ENCODE measurements around the gene MTCL3.

DNA sequence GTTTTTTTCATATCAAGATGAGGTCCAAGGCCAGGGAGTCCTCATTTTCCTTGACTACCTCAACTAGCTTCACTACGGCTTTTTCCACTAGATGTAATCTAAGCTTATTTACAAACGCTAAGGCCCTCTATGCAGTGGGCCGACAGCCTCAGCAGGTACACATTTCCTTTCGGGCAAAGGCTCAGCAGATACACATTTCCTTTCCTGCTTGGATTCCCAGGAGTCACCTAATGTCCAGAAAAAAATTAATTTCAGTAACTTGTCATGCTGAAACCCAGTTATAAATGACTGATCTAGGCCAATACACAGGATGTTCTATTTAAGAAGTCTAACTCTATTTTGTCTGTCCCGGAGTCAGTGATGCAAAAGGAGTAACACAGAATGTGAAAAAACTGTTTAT is 52.7 kb downstream of the MTCL3 start:
- no peak for TF ChIP-seq RFX5 (IDR thresholded peaks at IDR 0.05)
- TF ChIP-seq RCOR1 (IDR thresholded peaks at IDR 0.05; ENCODE audit: low read depth, low read length), result no peak
